ENCODE results near the gene VIPR2. TPM values are rescaled to one million over a fixed set of nuclear protein-coding genes. Genes with fewer than 3 reads are reported as not detected.
"Not testable (repeated sequence)": the region's sequence is repeated elsewhere in the genome, so short reads cannot be mapped to it uniquely, and the experiment has no call there.

The VIPR2 gene
- total and polyA plus RNA-seq, 11 donors = 3.3 to 27.0 (median 18.5) TPM

GRCh38 chr7:159126311-159127260 is 18.1 kb downstream of the VIPR2 start:
- Histone ChIP-seq H3K27ac (no peak overlapping the region), H3K4me1 (no peaks in the 10 kb centered on the region), H3K27me3 (no peaks in the 10 kb centered on the region), H3K9me3 (no peaks in the 10 kb centered on the region), H3K36me3 (no peaks in the 10 kb centered on the region), H3K4me3 (no peak overlapping the region)
- 83 to 86% (median 84%) methylated on average over 21 of the region's 21 CpGs for WGBS, 4 donors
- ATAC-seq (no peak), DNase-seq (peak in 2 of 5 donors; percentile 10 to 12)
- TF ChIP-seq CTCF (IDR thresholded peaks at IDR 0.05) = no peak
- TF ChIP-seq POLR2A (IDR thresholded peaks at IDR 0.05) = no peak
- intact Hi-C loops (cut with DNase I) = no loop called here

GRCh38 chr7:159125955-159126270 is 18.8 kb downstream of the VIPR2 start:
- no peak for ATAC-seq

GRCh38 chr7:159125104-159125954 is 19.3 kb downstream of the VIPR2 start:
- Histone ChIP-seq H3K4me3 (no peak overlapping the region), H3K27ac (no peak overlapping the region), H3K27me3 (no peaks in the 10 kb centered on the region), H3K4me1 (no peaks in the 10 kb centered on the region), H3K9me3 (no peaks in the 10 kb centered on the region), H3K36me3 (no peaks in the 10 kb centered on the region)
- TF ChIP-seq CTCF (IDR thresholded peaks at IDR 0.05) = no peak
- TF ChIP-seq POLR2A (IDR thresholded peaks at IDR 0.05) = no peak
- DNase-seq (peak in 1 of 5 donors; percentile 7), ATAC-seq (no peak)
- WGBS, 4 donors = 78 to 90% (median 85%) methylated on average over 9 of the region's 9 CpGs
- intact Hi-C loops (cut with DNase I) = no loop called here

More at GRCh38 chr7:159125955-159126270, 18.8 kb downstream of the VIPR2 start:
- intact Hi-C loops (cut with DNase I) = no loop called here
- no peaks in the 10 kb centered on the region for H3K9me3 ChIP-seq
- H3K27ac ChIP-seq = no peak overlapping the region
- 68 to 75% (median 71%) methylated on average over 3 of the region's 3 CpGs for WGBS, 4 donors
- no peaks in the 10 kb centered on the region for H3K27me3 ChIP-seq
- no peaks in the 10 kb centered on the region for H3K4me1 ChIP-seq
- no peaks in the 10 kb centered on the region for H3K36me3 ChIP-seq
- no peak overlapping the region for H3K4me3 ChIP-seq
- no peak for DNase-seq
- TF ChIP-seq POLR2A (IDR thresholded peaks at IDR 0.05) (no peak), CTCF (IDR thresholded peaks at IDR 0.05) (no peak)

- H3K27me3 ChIP-seq; DNase-seq; H3K4me1 ChIP-seq; H3K36me3 ChIP-seq; H3K4me3 ChIP-seq; intact Hi-C loops (cut with DNase I); H3K9me3 ChIP-seq; H3K27ac ChIP-seq; ATAC-seq: not testable (repeated sequence)
- WGBS, 4 donors = 59 to 65% (median 62%) methylated on average over 1 of the region's 1 CpG
Measured at GRCh38 chr7:159123793-159124192, 20.9 kb downstream of the VIPR2 start.

- H3K4me3 ChIP-seq; H3K27ac ChIP-seq; H3K36me3 ChIP-seq; H3K4me1 ChIP-seq; DNase-seq; ATAC-seq; H3K9me3 ChIP-seq; H3K27me3 ChIP-seq; intact Hi-C loops (cut with DNase I): not testable (repeated sequence)
Measured at GRCh38 chr7:159123294-159123693, 21.4 kb downstream of the VIPR2 start.
